ENCODE results near the gene BEST3.
"Not testable (repeated sequence)": the region's sequence is repeated elsewhere in the genome, so short reads cannot be mapped to it uniquely, and the experiment has no call there.

The BEST3 gene

DNA sequence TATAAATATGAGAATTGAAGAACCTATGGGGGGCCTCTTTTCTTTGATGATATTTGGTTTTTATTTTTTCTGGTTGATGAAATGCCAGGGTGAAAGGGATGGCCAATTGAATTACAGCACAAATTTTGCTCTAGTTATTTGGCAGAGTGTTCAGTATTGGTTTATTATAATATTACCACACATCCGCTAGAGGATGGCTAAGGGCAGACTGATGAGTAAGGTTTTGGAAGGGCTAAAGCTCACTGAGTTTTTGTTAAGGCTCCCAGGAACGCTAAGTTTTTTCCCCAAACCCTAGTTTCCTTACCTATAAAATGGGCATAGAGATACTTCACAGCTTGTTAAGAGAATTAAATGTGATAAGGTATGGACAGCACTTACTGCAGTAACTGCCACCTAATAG, 54.1 kb downstream of the BEST3 start:
- no peak for DNase-seq

DNA sequence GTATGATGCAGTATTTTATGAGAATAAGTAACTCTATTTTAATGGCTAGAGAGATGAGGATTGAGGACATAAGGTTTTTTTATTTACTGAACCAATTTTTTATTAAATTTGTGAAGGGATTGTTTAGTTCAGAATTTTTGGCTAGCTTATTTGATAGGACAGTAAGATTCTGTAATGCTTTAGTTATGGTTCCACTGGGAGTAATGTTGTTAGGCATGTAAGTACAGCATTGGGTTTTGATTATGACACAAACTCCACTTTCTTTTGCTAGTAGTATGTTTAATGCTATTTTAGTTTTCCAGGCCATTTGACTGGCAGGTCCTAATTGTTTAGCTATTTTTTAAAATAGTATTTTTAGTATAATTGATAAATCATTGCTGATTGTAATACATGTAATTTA, 54.6 kb downstream of the BEST3 start:
- DNase-seq = no peak

- DNase-seq = no peak
Observed at GRCh38 chr12:69642531-69642930, 56.6 kb downstream of the BEST3 start.

GRCh38 chr12:69641546-69641945, 57.6 kb downstream of the BEST3 start:
- DNase-seq = no peak

DNA sequence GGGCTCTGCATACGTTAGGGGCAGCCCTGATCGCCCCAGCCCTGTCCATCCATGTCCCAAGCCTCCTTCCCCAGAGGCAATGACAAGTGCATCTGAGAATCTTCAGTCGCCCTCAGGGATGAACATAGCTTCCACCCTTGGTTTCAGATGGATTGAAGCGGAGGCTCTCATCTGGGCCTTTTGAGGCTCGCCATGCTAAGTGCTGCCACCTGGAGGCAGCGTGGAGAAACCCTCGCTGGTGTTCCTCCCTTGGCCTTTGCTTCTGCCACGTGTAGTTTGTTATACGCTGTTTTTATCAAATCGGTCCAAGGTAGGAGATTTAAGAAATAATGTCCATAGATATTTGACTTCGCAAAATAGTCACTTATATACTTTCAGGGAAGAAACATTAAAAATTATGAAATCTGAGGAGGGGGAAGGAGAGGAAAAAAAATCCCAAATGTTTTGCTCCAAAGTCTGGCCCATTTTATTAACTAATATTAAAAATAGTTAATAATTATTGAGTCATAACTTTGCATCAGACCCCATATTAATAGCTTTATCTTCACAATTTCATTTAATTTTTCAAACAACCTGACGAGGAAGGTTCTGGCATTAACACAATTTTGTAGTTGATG, 59.6 kb downstream of the BEST3 start:
- peak; percentile 62 for DNase-seq

GRCh38 chr12:69633061-69633460, 66.0 kb downstream of the BEST3 start:
- DNase-seq = no peak

GRCh38 chr12:69630191-69630590, 68.9 kb downstream of the BEST3 start:
- DNase-seq = no peak

GRCh38 chr12:69627501-69627900, 71.6 kb downstream of the BEST3 start:
- no peak for DNase-seq

DNA sequence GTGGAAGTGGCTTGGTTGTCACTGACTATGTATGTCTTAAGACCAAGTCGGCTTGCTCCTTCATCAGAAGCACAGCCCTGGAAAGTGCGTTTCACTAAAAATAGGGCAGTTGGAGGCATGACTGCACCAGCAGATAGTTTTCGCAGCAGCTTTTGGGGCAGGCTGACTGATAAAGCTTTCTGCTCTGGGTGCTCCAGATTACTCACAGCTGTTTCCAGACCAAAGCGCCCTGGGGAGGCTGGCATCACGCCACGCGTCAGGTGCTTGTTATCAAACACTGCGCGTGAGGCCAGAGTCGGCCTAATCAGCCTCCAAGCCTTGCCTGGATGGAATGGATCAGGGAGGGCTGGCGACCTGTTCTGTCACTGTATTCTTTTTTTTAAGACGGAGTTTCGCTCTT, 75.1 kb downstream of the BEST3 start:
- no peak for DNase-seq

DNA sequence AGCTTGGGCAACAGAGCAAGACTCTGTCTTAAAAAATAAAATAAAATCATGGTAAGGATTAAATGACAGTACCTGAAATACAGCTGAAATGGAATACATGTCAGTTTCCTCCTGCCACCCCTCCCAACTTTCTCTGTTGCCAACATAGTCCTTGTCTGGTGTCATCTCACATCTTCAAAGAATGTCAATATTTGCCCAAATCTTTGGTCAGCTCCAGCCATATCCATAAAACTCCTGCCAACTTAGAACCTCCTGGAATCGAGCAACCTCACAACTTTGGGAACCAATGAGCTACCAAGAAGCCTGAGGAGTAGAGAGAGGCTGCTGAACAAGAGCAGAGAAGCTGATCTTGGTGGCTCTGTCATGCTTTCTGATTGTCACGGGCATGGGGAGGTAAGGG, 77.6 kb downstream of the BEST3 start:
- DNase-seq = no peak

DNA sequence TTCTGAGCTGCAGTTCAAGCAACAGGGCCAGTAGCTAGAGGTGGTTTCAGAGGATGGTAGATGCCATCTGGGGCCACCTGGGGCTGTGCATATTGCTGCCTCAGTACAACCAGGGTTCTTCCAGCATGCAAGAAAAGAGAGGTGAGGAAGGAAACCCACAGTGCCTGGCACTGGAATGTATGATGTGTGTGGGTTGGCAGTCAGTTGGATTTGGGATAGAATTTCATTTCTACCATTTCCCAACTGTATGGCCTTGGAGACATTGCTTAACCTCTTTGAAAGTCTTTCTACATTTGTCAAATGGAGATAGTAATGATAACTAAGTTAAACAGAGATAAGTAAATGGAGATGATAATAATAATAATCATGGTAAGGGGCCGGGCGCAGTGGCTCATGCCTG, 78.2 kb downstream of the BEST3 start:
- no peak for DNase-seq

DNA sequence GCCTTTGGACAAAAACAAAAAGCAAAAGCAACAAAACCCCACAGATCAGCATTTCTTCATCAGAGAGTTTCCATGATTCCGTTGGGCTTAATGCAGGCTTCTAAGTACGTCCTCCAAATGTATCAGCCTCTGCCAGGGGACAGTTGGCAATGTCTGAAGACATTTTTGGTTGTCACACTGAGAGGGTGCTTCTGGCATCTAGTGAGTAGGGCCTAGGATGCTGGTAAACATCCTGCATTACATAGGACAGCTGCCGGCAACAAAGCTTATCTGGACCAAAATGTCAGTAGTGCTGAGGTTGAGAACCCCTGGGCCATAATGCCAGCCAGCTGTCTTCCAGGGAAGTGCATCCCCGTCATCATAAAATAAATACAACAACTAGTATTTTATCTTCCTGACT, 79.0 kb downstream of the BEST3 start:
- DNase-seq = no peak

DNA sequence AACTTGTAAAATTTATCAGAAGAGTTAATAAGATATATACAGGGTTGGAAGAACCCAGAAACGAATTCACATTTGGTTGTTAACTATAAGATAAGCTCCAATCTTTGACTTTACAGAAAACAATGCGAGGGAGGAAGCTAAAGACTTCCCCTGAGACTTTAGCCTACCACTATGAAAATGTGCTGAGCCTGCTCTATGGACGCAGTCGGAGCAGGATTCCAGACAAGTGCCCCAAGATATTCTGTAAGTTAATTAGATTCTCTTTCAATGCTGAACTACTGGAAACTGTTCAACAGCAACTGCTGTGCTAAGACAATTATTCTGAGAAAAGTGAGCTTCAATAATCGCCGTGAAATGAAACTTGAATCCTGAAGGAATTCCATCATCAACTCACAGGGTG, 80.1 kb downstream of the BEST3 start:
- no peak for DNase-seq

DNA sequence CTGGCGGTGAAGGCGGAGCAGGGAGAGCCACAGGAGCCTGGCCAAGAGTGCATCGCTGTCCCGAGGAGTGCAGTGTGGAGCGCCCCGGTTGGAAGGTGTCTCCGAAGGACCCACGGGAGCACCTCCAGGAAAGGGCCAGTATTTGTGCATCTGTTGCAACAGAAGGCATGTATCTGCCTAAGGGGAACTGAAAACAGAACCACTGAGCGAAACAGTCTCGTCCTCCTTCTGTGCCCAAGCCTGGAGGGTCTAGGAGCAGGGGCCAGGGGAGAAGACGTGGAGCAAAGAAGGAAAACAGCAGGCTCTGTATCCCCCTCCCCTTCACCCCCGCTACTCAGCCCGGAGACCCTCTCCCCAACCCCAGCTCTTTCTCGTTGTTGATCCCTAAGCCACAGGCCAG, 83.1 kb downstream of the BEST3 start:
- no peak for DNase-seq

DNA sequence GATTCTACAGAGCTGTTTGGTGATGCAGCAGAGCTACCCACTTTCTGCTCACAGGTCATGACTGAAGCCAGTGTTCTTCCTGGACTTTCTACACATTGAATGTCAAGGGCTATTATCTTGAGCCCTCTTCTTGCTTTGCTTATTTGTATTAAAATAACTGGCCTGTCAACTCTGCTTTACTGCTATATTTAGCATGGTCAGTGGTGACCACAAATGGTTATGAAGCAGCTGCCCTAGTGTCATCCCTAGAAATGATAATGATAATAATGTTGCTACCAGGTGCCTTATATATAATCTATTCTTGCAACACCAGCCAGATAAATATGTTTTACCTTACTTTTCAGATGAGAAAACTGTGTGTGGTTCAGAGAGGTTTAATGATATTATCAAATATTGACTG, 85.8 kb downstream of the BEST3 start:
- DNase-seq = no peak

GRCh38 chr12:69610729-69611128, 88.4 kb downstream of the BEST3 start, which contains the start of gene LRRC10:
LRRC10 (minus strand) TSS chr12:69610907; CDS start chr12:69610838, 69 bp downstream.
- DNase-seq = no peak

DNA sequence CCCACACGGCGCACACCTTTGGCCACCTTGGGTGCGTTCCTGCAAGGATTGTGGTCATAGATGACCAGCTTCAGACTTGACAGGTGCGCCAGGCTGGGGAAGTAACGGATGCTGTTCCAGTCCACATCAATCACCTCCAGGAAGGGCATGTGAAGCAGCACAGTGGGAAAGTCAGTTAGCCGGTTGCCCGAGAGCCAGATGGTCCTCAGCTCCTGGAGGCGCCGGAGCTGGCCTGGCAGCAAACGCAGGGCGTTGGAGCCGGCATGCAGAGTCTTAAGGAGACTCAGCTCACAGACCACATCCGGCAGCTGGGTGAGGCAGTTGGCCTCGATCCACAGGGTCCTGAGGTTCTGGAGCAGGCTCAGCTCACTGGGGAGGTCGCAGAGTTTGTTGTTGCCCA, 89.0 kb downstream of the BEST3 start:
- no peak for DNase-seq

DNA sequence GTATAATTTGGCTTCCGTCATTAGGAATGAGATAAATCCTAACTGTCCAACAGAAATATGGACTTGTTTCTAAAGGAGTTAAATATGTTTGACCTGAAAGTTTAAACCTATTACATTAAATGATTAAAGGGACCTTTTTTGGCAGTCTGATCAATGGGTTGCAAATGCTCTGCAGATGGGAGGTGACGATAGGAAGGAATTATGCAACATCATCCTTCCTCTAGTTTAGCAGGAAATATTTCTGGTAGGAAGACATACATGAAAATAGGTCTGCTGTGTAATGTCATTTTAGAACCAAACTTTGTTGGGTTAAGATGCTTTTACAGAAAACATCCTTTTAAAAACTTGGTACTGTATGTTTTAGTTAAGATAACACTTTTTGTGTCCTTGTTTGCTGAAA, 91.0 kb downstream of the BEST3 start:
- DNase-seq = no peak

DNA sequence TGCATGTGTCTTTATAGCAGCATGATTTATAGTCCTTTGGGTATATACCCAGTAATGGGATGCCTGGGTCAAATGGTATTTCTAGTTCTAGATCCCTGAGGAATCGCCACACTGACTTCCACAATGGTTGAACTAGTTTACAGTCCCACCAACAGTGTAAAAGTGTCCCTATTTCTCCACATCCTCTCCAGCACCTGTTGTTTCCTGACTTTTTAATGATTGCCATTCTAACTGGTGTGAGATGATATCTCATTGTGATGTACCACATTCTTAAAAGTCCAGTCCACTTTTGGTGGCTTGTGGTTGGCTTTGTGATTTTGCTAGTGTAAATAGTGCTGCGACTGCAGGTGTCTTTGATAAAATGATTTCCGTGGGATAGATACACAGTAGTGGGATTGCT, 94.8 kb downstream of the BEST3 start:
- not testable (repeated sequence) for DNase-seq
